HEK293T (cell line): Measurements from ENCODE around the gene MTERF1.

Source experiments
- BHLHE40 ChIP-seq: fragments of 450-650 bp; IDR thresholded peaks from 2 replicates; pipeline ENCODE4 v1.6.1; 2016; ENCODE audit warnings: mild to moderate bottlenecking, moderate library complexity, borderline replicate concordance
- CTBP1 ChIP-seq: fragments of 450-650 bp; IDR thresholded peaks from 2 replicates; pipeline ENCODE4 v1.6.1; 2016; ENCODE audit warnings: borderline replicate concordance
- FOXA1 ChIP-seq: fragments of 450-650 bp; IDR thresholded peaks from 2 replicates; pipeline ENCODE4 v1.6.1; 2016; ENCODE audit warnings: mild to moderate bottlenecking
- FOXK2 ChIP-seq: fragments of 450-650 bp; IDR thresholded peaks from 2 replicates; pipeline ENCODE4 v1.6.1; 2016; ENCODE audit warnings: mild to moderate bottlenecking
- FOXM1 ChIP-seq: fragments of 450-650 bp; IDR thresholded peaks from 2 replicates; pipeline ENCODE4 v1.6.1; 2017; ENCODE audit warnings: mild to moderate bottlenecking, borderline replicate concordance
- L3MBTL2 ChIP-seq: fragments of 450-650 bp; conservative IDR thresholded peaks from 2 replicates; pipeline ENCODE4 v1.6.1; 2016; ENCODE audit warnings: mild to moderate bottlenecking
- NFRKB ChIP-seq: fragments of 450-650 bp; IDR thresholded peaks from 2 replicates; pipeline ENCODE4 v1.6.1; 2016; ENCODE audit warnings: mild to moderate bottlenecking, moderate library complexity
- SP1 ChIP-seq: fragments of 450-650 bp; IDR thresholded peaks from 2 replicates; pipeline ENCODE4 v1.6.1; 2017
- SUZ12 ChIP-seq: fragments of 450-650 bp; IDR thresholded peaks from 2 replicates; pipeline ENCODE4 v1.6.1; 2016; ENCODE audit warnings: mild to moderate bottlenecking
- TARDBP ChIP-seq: fragments of 450-650 bp; IDR thresholded peaks from 2 replicates; pipeline ENCODE4 v1.6.1; 2016
- ZNF384 ChIP-seq: fragments of 450-650 bp; IDR thresholded peaks from 2 replicates; pipeline ENCODE4 v1.6.1; 2016

DNA sequence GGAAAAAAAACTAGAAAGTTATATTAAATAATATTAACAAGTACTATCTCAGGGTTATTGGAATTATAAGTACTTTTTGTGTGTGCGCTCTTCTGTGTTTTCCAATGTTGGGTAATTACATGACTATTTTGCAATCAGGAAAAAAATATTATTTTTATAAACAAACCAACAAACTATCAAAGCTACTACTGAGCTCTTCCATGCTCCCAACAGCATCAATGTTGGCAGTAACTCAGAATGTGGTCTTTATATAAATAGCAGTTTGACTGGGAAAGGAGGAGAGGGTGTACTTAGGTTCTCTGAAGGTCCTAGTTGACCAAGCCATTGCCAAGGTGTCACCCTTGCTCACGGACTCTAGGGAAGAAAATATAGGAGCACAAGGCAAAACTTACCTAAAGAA, 15.0 kb downstream of the MTERF1 start:
- no peak for TF ChIP-seq SUZ12
- TF ChIP-seq FOXK2: no peak
- no peak for TF ChIP-seq SP1
- TF ChIP-seq FOXA1: no peak
- no peak for TF ChIP-seq TARDBP
- TF ChIP-seq FOXM1: no peak
- TF ChIP-seq CTBP1: no peak
- no peak for TF ChIP-seq ZNF384
- TF ChIP-seq L3MBTL2: no peak
- no peak for TF ChIP-seq BHLHE40
- no peak for TF ChIP-seq NFRKB
